AG09319 (cell line): ENCODE results near the gene CCDC9B.

Experiments used
- DNase-seq: peaks from one replicate; pipeline ENCODE4 v3.0.0-alpha.2; 2010; ENCODE audit warnings: low read depth; ENCODE audit errors: extremely low read depth
- TF ChIP-seq, protein P1 (sequence below): IDR thresholded peaks from 2 replicates; pipeline ENCODE4 v1.5.1; 2011; ENCODE audit warnings: low read depth, mild to moderate bottlenecking, inconsistent platforms, low read length, moderate library complexity

The CCDC9B gene

DNA sequence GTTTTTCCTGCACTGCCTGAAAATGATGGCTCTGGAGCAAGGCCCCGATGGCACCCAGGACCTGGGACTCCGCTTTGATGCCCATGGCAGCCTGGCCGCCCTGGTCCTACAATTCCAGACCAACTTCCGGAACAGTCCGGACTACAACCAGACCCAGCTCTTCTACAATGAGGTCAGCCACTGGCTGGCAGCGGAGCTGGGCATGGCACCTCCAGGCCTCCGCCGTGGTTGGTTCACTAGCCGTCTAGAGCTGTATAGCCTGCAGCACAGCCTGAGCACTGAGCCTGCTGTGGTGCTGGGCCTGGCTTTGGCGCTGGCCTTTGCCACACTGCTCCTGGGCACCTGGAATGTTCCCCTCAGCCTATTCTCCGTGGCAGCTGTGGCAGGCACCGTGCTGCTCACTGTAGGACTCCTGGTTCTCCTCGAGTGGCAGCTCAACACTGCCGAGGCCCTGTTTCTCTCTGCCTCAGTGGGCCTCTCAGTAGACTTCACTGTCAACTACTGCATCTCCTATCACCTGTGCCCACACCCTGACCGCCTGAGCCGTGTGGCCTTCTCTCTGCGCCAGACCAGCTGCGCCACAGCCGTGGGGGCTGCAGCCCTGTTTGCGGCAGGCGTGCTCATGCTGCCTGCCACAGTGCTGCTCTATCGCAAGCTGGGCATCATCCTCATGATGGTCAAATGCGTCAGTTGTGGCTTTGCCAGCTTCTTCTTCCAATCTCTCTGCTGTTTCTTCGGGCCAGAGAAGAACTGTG is 28.2 kb upstream of the CCDC9B start:
- no peak for DNase-seq
- TF ChIP-seq, protein P1, sequence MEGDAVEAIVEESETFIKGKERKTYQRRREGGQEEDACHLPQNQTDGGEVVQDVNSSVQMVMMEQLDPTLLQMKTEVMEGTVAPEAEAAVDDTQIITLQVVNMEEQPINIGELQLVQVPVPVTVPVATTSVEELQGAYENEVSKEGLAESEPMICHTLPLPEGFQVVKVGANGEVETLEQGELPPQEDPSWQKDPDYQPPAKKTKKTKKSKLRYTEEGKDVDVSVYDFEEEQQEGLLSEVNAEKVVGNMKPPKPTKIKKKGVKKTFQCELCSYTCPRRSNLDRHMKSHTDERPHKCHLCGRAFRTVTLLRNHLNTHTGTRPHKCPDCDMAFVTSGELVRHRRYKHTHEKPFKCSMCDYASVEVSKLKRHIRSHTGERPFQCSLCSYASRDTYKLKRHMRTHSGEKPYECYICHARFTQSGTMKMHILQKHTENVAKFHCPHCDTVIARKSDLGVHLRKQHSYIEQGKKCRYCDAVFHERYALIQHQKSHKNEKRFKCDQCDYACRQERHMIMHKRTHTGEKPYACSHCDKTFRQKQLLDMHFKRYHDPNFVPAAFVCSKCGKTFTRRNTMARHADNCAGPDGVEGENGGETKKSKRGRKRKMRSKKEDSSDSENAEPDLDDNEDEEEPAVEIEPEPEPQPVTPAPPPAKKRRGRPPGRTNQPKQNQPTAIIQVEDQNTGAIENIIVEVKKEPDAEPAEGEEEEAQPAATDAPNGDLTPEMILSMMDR: no peak

DNA sequence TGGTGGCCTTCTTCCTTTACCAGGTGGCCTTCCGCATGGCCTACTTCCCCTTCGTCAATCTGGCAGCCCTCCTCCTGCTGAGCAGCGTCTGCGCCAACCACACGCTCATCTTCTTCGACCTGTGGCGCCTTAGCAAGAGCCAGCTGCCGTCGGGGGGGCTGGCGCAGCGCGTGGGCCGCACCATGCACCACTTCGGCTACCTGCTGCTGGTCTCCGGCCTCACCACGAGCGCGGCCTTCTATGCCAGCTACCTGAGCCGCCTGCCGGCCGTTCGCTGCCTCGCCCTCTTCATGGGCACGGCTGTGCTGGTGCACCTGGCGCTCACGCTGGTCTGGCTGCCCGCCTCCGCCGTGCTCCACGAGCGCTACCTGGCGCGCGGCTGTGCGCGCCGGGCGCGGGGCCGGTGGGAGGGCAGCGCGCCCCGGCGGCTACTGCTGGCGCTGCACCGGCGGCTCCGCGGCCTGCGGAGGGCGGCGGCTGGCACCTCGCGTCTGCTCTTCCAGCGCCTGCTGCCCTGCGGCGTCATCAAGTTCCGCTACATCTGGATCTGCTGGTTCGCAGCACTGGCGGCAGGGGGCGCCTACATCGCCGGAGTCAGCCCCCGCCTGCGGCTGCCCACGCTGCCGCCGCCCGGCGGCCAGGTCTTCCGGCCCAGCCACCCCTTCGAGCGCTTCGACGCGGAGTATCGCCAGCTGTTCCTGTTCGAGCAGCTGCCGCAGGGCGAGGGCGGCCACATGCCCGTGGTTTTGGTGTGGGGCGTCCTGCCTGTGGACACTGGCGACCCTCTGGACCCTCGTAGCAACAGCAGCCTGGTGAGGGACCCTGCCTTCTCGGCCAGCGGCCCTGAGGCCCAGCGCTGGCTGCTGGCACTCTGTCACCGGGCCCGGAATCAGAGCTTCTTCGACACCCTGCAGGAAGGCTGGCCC is 27.2 kb upstream of the CCDC9B start:
- TF ChIP-seq, protein P1: peak; percentile 62
- peak; percentile 67 for DNase-seq

DNA sequence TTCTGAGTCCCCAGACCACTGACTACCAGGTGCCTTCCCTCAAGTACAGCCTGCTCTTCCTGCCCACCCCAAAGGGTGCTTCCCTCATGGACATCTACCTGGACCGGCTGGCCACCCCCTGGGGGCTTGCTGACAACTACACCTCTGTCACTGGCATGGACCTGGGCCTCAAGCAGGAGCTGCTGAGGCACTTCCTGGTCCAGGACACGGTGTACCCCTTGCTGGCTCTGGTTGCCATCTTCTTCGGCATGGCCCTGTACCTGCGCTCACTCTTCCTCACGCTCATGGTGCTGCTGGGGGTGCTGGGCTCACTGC is 26.6 kb upstream of the CCDC9B start:
- TF ChIP-seq, protein P1: no peak
- no peak for DNase-seq

DNA sequence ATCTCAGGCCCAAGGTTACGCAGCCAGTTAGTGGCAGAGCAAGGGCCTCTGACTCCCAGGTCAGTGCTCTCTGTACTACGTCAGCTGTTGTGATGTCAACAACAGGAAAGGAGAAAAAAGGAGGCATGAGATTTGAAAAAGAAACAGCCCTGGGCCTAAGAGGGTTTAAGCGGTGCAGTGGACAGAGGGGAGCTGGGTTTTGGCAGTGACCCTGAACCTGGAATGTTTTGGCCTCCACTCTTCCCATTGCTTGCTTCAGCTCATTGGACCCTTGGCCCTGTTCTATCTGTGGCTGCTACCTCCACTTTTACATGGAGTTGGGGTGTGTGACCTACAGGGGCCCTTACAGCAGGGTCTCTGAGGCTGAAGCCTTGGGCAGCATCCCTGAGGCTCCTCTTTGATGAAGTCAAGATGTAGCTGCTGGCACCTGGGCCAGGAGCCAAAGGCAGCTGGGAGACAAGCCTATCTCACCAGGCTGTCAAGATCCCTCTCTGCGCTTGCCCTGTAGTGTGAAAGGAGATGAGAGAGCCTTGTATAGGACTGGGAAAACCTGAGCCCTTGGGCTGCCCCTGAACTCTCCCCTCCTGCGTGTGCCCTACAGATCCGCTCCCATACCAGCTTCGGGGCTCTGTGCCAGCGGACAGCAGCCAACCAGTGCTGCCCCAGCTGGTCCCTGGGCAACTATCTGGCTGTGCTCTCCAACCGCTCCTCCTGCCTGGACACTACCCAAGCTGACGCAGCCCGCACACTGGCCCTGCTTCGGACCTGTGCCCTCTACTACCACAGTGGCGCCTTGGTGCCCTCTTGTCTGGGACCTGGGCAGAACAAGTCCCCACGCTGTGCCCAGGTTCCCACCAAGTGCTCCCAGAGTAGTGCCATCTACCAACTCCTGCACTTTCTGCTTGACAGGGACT is 26.0 kb upstream of the CCDC9B start:
- TF ChIP-seq, protein P1: no peak
- DNase-seq: no peak

DNA sequence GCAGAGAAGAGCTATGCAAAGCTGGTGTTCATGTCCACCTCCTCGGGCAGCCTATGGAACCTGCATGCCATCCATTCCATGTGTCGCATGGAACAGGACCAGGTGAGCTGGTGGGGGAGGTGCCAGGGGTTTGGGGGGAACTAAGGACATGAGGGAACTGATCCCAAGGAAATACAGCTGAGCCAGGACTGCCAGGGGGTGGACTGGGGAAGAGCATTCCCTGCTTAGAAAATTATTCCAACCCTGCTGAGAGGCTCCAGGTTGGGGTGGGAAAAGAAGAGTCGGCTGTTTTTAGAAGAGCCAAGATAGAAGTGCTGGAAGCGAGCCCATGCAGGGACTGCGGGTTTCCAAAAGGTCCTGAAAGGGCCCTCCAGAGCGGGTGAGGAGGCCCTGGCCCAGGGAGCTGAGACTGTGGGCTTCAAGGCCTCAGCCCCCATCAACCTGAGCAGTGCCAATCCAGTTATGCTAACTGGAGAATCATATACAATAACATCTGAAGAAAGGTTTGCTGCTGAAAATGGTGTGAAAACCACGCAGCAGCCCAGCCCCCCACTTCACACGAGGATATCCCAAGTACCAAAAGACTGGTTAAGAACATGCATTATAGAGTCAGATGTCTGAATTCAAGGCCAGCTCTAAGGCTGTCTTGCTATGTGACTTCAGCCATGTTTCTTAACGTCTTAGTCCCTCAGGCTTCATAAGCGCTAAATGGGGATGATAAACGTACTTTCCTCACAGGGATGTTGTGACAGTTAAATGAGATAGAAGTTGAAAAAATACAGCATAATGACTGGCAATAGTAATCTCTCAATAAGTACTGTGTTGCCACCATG is 25.1 kb upstream of the CCDC9B start:
- TF ChIP-seq, protein P1: no peak
- DNase-seq: no peak

DNA sequence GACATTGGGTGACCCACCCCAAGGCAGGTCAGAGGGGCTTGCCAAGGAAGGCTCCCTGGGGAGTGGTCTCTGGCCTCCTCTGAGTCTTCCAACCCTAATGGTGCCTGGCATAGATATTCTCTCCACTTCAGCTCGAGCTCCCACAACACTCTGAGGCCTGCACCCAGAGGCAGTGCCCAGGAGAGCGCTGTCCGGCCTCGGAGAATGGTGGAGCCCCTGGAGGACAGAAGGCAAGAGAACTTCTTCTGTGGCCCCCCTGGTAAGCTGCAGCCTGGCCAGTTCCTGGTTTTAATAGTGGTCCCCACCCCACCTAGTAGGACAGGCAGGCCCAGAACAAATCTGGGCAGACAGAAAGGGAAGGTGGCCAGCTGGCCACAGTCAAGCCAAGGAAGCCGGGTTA is 24.3 kb upstream of the CCDC9B start:
- TF ChIP-seq, protein P1: no peak
- no peak for DNase-seq
